ENCODE measurements around the gene ZDHHC18. TPM values are rescaled to one million over a fixed set of nuclear protein-coding genes. Genes with fewer than 3 reads are reported as not detected.

ZDHHC18 gene
- total RNA-seq, 6 experiments from 2014 or later = 19.2 to 31.6 (median 23.8) TPM

DNA sequence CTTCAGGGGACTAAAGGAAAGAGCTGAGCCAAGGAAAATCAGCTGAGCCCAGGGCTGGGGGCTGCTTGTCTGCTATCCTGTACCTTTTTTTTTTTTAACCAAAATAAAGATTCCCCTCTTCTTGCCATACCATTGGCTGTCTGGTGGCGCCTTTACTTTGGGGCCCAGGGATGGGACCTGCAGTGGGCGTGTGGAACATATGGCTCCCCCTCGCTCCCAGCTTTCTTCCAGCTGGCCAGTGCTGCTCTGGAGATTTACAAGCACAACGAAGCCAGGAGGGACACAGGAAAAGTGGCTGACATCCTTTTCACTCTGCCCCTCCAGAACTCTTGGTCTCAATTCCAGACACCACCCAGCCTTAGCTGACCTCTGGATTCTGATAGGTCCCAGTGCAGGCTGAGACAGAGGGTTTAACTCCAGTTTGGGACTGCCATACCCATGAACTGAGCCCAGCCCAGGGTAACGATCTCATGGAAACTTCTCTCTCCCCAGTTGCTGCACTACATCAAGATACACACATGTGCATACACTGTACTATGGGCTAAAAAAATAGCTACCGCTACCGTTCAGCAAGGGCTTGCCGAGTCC is 31.1 kb downstream of the ZDHHC18 start:
- no peak overlapping the region for H3K4me3 Mint-ChIP-seq
- TF ChIP-seq, protein P1, sequence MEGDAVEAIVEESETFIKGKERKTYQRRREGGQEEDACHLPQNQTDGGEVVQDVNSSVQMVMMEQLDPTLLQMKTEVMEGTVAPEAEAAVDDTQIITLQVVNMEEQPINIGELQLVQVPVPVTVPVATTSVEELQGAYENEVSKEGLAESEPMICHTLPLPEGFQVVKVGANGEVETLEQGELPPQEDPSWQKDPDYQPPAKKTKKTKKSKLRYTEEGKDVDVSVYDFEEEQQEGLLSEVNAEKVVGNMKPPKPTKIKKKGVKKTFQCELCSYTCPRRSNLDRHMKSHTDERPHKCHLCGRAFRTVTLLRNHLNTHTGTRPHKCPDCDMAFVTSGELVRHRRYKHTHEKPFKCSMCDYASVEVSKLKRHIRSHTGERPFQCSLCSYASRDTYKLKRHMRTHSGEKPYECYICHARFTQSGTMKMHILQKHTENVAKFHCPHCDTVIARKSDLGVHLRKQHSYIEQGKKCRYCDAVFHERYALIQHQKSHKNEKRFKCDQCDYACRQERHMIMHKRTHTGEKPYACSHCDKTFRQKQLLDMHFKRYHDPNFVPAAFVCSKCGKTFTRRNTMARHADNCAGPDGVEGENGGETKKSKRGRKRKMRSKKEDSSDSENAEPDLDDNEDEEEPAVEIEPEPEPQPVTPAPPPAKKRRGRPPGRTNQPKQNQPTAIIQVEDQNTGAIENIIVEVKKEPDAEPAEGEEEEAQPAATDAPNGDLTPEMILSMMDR (IDR thresholded peaks at IDR 0.05) = no peak
- no peak overlapping the region for H3K27ac Mint-ChIP-seq

DNA sequence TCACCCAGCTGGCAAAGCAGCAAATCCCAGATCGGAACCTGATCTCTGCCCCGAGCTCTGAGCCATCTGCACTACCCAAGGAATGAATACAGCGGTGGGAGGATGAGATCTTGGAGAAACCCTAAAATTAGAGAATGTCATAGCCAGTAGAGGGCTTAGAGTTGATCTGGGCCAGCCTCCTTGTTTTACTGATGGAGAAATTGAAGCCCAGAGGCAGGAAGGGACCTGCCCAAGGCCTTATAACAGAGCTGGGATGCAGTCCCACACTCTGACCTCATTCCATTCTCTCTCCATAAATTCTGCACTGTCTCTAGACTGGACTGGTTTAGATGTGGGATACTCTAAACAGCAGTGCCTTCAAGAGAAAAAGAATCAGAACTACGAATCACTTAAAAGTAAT is 31.7 kb downstream of the ZDHHC18 start:
- peaks cover 22% of the 10 kb centered on the region for H3K4me1 Mint-ChIP-seq (ENCODE audit: low read depth)
- no peaks in the 10 kb centered on the region; the same call in 1 of the 2 replicates for H3K36me3 Mint-ChIP-seq (ENCODE audit: low read depth)
- no peak overlapping the region for H3K27ac Mint-ChIP-seq
- no peak overlapping the region for H3K4me3 Mint-ChIP-seq
- H3K9me3 Mint-ChIP-seq = no peaks in the 10 kb centered on the region
- peaks cover 4% of the 10 kb centered on the region for H3K27me3 Mint-ChIP-seq (ENCODE audit: insufficient read depth)
- TF ChIP-seq, protein P1 (IDR thresholded peaks at IDR 0.05) = no peak
- DNase-seq = peak; percentile 9

More for the DNA sequence above, 31.1 kb downstream of the ZDHHC18 start:
- Mint-ChIP-seq H3K36me3 (ENCODE audit: low read depth) (peaks cover 5% of the 10 kb centered on the region), H3K4me1 (ENCODE audit: low read depth) (peaks cover 23% of the 10 kb centered on the region), H3K27me3 (ENCODE audit: insufficient read depth) (peaks cover 4% of the 10 kb centered on the region), H3K9me3 (no peaks in the 10 kb centered on the region)
- no peak for DNase-seq

DNA sequence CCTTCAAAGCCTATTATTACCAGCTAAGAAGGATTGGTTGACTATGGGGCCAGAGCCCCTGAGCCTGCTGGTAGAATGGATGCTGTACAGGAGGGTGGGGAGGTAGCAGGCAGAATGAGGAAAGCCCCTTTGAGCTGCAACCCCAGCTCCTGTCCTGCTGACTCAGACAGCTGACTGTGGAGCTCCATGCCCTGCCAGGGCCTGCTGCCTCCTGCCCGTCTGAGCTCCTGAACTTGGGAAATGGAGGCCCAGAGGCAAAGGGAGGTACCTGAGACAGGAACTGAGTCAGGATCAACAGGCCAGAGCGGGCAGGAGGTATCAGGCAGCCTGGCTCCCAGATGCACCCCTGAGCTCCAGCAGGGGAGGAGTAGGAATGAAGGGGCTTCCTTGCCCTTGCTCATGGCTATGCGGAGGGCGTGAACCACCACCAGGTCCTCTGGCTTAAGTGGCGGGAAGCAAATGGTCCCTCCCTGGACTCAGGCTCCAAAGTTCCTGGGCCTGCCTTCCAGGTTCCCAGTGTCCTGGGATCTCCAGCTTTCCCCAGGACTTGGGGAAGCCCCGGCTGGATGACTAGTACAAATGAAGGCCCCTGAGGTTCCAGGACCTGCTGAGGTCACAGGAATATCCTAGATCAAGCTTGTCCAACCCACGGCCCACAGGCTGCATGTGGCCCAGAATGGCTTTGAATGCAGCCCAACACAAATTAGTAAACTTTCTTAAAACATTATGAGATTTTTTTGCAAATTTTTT is 32.6 kb downstream of the ZDHHC18 start:
- Mint-ChIP-seq H3K4me3 (no peak overlapping the region), H3K27ac (no peak overlapping the region), H3K27me3 (ENCODE audit: insufficient read depth) (peaks cover 4% of the 10 kb centered on the region), H3K4me1 (ENCODE audit: low read depth) (peaks cover 30% of the 10 kb centered on the region), H3K36me3 (ENCODE audit: low read depth) (no peaks in the 10 kb centered on the region; the same call in 1 of the 2 replicates), H3K9me3 (no peaks in the 10 kb centered on the region)
- TF ChIP-seq, protein P1 (IDR thresholded peaks at IDR 0.05) = no peak
- no peak for DNase-seq

DNA sequence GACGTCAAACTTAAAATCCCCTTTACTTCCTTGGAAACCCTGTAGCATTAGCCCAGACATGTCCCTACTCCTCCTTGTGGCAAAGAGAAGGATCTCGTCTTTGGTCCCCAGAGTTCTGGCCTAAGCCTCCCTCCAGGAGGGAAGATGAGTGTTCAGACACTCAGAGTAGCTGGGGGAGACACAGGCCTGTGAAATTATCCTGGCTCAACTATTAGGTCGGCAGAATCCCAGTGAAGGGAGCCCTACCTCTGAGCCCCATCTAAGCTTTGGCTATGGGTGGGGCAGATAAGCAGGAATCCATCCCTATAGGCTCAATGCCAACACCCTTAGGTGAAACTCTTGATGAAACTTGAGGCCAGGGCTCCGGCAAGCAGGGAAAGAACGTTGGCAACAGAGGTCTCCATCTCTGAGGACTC is 34.8 kb downstream of the ZDHHC18 start:
- DNase-seq = peak; percentile 54
- Mint-ChIP-seq H3K27me3 (ENCODE audit: insufficient read depth) (peaks cover 3% of the 10 kb centered on the region), H3K9me3 (no peaks in the 10 kb centered on the region), H3K36me3 (ENCODE audit: low read depth) (no peaks in the 10 kb centered on the region), H3K4me1 (ENCODE audit: low read depth) (peaks cover 38% of the 10 kb centered on the region), H3K4me3 (no peak overlapping the region), H3K27ac (peak overlapping the region; percentile 38; the same call in 1 of the 2 replicates)
- TF ChIP-seq, protein P1 (IDR thresholded peaks at IDR 0.05) = peak; percentile 65

DNA sequence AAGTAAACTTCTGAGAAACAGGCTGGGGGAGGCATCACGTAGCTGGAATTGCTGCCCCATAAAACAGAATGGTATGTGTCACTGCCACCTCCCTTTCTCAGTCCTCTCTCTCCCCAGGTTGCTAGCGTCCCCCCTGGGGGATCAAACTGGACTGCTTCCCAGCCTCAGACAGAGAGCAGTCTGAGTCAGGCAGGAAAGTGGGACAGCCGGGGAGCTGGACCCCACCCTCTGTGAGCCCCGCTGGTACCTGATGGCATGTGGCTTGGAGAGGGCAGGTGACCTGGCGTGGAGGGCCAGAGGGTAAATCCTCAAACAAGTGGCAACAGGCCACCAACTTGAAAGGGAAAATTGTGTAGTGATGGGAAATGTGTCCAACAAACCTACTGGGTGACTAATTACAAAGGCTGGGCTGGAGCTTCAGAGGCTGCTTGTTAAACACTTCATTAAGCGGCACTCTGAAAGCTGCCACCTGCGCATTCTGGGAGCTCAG is 35.4 kb downstream of the ZDHHC18 start:
- H3K4me3 Mint-ChIP-seq = no peak overlapping the region; the same call in 1 of the 2 replicates
- no peaks in the 10 kb centered on the region for H3K9me3 Mint-ChIP-seq
- H3K4me1 Mint-ChIP-seq (ENCODE audit: low read depth) = peaks cover 38% of the 10 kb centered on the region
- no peak for DNase-seq
- H3K27ac Mint-ChIP-seq = peak overlapping the region; percentile 24; the same call in 1 of the 2 replicates
- peaks cover 3% of the 10 kb centered on the region for H3K27me3 Mint-ChIP-seq (ENCODE audit: insufficient read depth)
- H3K36me3 Mint-ChIP-seq (ENCODE audit: low read depth) = no peaks in the 10 kb centered on the region
- TF ChIP-seq, protein P1 (IDR thresholded peaks at IDR 0.05) = no peak
